H1 (cell line): ENCODE results near the gene FBN2.

Experiments used
- BRCA1 ChIP-seq: IDR thresholded peaks from 2 replicates; pipeline ENCODE4 v1.6.1; 2012; ENCODE audit warnings: low read depth, low read length, improper control_type of control experiment
- CHD7 ChIP-seq: fragments of 300-600 bp; sonication (generic); IDR thresholded peaks from 2 replicates; pipeline ENCODE4 v1.7.1; 2012; ENCODE audit warnings: low read length, moderate library complexity, mild to moderate bottlenecking, inconsistent platforms; ENCODE audit not compliant: insufficient replicate concordance
- CREB1 ChIP-seq: IDR thresholded peaks from 2 replicates; pipeline ENCODE4 v1.6.1; 2012; ENCODE audit warnings: inconsistent platforms
- CTCF ChIP-seq, 3 experiments: IDR thresholded peaks; 1 replicate in 2 of 3; 2 replicates in 1 of 3; pipeline versions ENCODE4 v1.5.1 to v1.6.1; 2011; ENCODE audit warnings: low read length in 3 of 3, mild to moderate bottlenecking in 3 of 3, inconsistent platforms in 2 of 3, low read depth in 1 of 3, moderate library complexity in 1 of 3; ENCODE audit not compliant: insufficient read depth in 1 of 3; ENCODE audit errors: control extremely low read depth in 1 of 3
- EP300 ChIP-seq, 2 experiments: IDR thresholded peaks; 1 replicate in 1 of 2; 2 replicates in 1 of 2; pipeline ENCODE4 v1.6.1; 2011 to 2012; ENCODE audit warnings: low read depth in 2 of 2, low read length in 2 of 2, mild to moderate bottlenecking in 2 of 2, borderline replicate concordance in 1 of 2, inconsistent platforms in 1 of 2, moderate library complexity in 1 of 2
- JUND ChIP-seq: IDR thresholded peaks from 2 replicates; pipeline ENCODE4 v1.6.1; 2011; ENCODE audit warnings: mild to moderate bottlenecking, improper control_type of control experiment, low read length
- KDM1A ChIP-seq: fragments of 200-600, 300-600 bp; sonication (generic); IDR thresholded peaks from 2 replicates; pipeline ENCODE4 v1.7.1; 2016; ENCODE audit warnings: mild to moderate bottlenecking, low read length, borderline replicate concordance
- MAX ChIP-seq: IDR thresholded peaks from 2 replicates; pipeline ENCODE4 v1.6.1; 2012; ENCODE audit warnings: inconsistent platforms
- POLR2A ChIP-seq, 2 experiments: IDR thresholded peaks; 1 replicate in 1 of 2; 2 replicates in 1 of 2; pipeline ENCODE4 v1.6.1; 2011; ENCODE audit warnings: low read depth in 2 of 2, low read length in 2 of 2, mild to moderate bottlenecking in 2 of 2; ENCODE audit errors: control extremely low read depth in 1 of 2
- POLR2AphosphoS5 ChIP-seq: IDR thresholded peaks from 2 replicates; pipeline ENCODE4 v1.6.1; 2011; ENCODE audit warnings: low read depth, low read length
- RAD21 ChIP-seq, 2 experiments: IDR thresholded peaks in 1 of 2; conservative IDR thresholded peaks in 1 of 2; 2 replicates each; pipeline ENCODE4 v1.6.1; 2011; ENCODE audit warnings: low read depth in 2 of 2, low read length in 2 of 2, improper control_type of control experiment in 1 of 2, inconsistent platforms in 1 of 2, mild to moderate bottlenecking in 1 of 2, moderate library complexity in 1 of 2
- SP2 ChIP-seq: IDR thresholded peaks from 2 replicates; pipeline ENCODE4 v1.6.1; 2012; ENCODE audit warnings: mild to moderate bottlenecking, low read length, inconsistent platforms
- TEAD4 ChIP-seq: IDR thresholded peaks from 2 replicates; pipeline ENCODE4 v1.6.1; 2012; ENCODE audit warnings: low read depth, low read length, inconsistent platforms, mixed read lengths
- YY1 ChIP-seq: IDR thresholded peaks from 2 replicates; pipeline ENCODE4 v1.6.1; 2011; ENCODE audit warnings: low read depth, mild to moderate bottlenecking, low read length

GRCh38 chr5:128422612-128423011 lies 115.4 kb downstream of the FBN2 start:
- TF ChIP-seq MAX: no peak
- TF ChIP-seq YY1: no peak
- TF ChIP-seq SP2: no peak
- TF ChIP-seq POLR2A (IDR thresholded peaks at IDR 0.05; ENCODE audit: control extremely low read depth in 1 of 2, low read depth in 2 of 2, low read length in 2 of 2): no peak
- TF ChIP-seq CHD7: no peak
- TF ChIP-seq KDM1A: no peak
- no peak for TF ChIP-seq EP300 (IDR thresholded peaks at IDR 0.05; ENCODE audit: borderline replicate concordance in 1 of 2, low read depth in 2 of 2, low read length in 2 of 2)
- TF ChIP-seq TEAD4: no peak
- TF ChIP-seq CREB1: no peak
- no peak for TF ChIP-seq POLR2AphosphoS5
- TF ChIP-seq RAD21 (IDR thresholded peaks at IDR 0.05 in 1 of 2, conservative IDR thresholded peaks at IDR 0.05 in 1 of 2; ENCODE audit: low read depth in 2 of 2, low read length in 2 of 2): no peak
- no peak for TF ChIP-seq CTCF (IDR thresholded peaks at IDR 0.05; ENCODE audit: control extremely low read depth in 1 of 3, insufficient read depth in 1 of 3, low read depth in 1 of 3, low read length in 3 of 3)
- no peak for TF ChIP-seq JUND
- no peak for TF ChIP-seq BRCA1
